ENCODE measurements around the gene B3GALNT2.

GRCh38 chr1:235470741-235471439 is 33.4 kb downstream of the B3GALNT2 start:
- TF ChIP-seq CTCF (optimal IDR thresholded peaks at IDR 0.05 in 1 of 3, IDR thresholded peaks at IDR 0.05 in 1 of 3, conservative IDR thresholded peaks at IDR 0.05 in 1 of 3; ENCODE audit: extremely low read depth in 1 of 3, insufficient read depth in 2 of 3, low read length in 3 of 3) (no peak), EZH2 (IDR thresholded peaks at IDR 0.05; ENCODE audit: low read length) (no peak)
